HPDE6-E6E7 (cell line): ENCODE data around the gene HNRNPM.
"Not testable (repeated sequence)": the region's sequence is repeated elsewhere in the genome, so short reads cannot be mapped to it uniquely, and the experiment has no call there.

Experiments used
- DNase-seq: peaks from one replicate; pipeline ENCODE4 v3.0.0; 2011; ENCODE audit warnings: missing footprints; ENCODE audit errors: extremely low spot score

Gene HNRNPM

GRCh38 chr19:8511573-8512101, 66.9 kb downstream of the HNRNPM start:
- no peak for DNase-seq

DNA sequence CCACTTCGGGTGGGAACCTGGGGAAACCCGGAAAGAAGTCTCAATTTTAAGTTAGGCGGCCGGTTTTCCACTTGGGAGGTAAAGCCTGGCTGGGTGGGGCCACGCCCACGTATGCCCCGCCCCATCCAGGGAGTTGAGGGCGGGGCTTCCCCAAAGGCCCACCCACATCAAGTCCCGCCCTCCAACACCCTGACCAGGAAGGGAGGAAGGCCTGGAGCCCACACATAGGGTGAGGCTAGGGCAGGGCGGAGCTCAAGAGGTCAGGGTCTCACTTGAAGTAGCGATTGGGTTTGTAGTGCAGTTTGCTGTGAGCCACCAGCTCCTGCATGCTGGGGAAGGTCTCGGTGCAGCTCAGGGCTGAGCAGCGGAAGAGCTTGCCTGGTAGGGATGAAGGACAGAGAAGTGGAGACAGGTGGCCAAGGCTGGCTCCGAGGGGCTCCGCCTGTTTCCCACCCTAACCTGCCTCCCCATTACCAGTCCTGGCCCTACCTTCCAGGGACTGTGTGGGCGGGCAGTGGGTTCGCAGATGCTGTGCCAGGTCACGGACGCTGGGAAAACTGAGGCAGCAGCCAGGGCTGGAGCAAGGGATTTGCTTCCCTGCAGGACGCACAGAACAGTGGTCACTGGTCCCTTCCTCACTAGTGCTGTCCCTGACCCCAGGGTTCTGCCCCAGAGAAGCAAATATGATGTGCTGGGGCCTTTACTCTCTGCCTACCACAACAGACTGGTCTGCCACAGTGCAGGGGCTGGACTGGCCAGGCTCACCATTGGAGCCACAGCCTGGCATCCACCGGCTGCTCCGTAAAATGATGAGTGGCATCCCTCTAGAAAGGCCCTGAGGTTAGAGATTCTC, 67.6 kb downstream of the HNRNPM start:
- no peak for DNase-seq

DNA sequence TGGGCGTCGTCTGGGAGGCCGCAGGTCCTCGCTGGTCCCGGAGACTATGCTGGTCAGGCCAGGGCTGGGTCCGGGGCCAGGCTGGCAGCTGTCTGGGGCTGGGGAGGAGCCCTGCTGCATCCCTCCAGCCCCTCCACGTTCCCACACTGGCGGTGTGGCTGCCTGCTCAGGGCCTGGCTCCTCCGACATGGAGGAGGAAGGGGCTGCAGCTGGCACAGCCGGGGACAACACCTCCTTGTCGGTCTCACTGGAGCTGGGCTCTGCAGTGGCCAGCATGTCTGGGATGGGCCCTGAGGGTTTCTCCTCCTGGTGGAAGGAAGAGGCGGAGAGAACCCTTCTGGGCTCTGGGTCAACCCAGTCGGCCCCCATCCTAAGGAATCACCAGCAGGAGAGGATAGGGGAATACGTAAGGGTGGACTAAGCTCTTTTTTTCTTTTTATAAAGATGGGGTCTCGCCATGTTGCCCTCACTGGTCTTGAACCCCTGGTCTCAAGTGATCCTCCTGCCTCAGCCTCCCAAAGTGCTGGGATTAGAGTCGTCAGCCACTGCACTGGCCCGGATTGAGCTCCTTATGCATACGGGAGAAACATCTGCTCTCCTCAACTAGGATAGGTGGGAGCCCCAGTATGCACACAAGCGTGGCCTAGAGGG, 68.4 kb downstream of the HNRNPM start:
- DNase-seq = no peak

DNA sequence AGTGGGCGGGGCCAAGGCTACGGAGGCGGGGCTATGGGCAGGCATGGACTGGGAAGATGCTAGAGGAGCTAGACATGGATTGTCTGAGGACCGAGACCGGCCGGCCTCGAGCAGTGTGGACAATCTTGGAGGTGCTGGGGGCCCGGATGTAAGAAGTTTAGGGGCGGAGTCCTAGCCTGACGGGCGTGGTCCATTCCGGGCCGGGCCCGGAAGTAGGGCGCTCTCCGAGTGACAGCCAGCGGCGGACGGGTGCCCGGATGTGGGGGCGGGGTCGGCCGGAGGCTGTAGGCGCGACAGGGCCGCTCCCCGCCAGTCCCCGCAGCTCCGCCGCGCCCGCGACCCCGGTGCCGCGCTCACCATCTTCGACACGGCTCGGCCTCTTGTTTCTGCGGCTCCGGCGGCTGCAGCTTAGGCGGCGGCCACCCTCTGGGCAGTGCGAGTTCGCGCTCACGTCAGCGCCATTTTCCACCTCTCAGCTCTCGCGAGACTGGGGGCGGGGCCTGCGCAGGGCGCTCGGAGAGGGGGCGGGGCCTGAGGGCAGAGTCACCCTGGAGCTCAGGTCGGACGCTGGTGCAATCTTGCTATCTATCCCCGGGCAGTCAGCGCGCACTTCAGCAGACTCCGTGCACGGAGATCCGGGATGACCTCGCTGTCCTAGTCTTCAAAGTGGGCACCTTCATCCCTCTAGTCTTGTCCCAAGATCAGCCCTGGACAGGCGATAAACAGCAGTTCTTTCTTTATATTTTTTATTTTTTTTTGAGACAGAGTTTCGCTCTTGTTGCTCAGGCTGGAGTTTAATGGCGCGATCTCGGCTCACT, 69.1 kb downstream of the HNRNPM start, which contains the start of gene ZNF414:
TSS of gene ZNF414 (minus strand) at position 481 of the 818 bp plus-strand sequence. CDS start at position 360, 121 bp downstream.
- peak; percentile 91 for DNase-seq

- DNase-seq = not testable (repeated sequence)
These were observed 69.8 kb downstream of the HNRNPM start for GRCh38 chr19:8514505-8515009.

GRCh38 chr19:8515317-8515716, 70.5 kb downstream of the HNRNPM start:
- no peak for DNase-seq

- DNase-seq = no peak
These were observed 73.0 kb downstream of the HNRNPM start for GRCh38 chr19:8517551-8518442.

DNA sequence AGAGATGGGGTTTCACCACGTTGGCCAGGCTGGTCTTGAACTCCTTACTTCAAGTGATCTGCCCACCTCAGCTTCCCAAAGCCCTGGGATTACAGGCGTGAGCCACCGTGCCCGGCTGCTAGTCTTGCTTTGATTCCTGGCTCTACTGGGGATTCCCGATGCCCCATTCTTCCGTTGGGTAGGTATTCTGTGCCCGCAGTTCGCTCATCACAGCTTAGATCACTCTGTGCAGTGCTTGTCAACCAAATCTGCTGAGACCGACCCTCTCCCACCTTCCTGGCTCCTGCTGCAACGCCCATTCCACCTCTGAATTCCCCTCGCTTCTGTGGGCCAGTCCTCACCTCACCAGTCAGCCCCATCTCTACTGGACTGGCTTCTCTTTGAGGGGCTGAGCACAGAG, 73.8 kb downstream of the HNRNPM start:
- no peak for DNase-seq

DNA sequence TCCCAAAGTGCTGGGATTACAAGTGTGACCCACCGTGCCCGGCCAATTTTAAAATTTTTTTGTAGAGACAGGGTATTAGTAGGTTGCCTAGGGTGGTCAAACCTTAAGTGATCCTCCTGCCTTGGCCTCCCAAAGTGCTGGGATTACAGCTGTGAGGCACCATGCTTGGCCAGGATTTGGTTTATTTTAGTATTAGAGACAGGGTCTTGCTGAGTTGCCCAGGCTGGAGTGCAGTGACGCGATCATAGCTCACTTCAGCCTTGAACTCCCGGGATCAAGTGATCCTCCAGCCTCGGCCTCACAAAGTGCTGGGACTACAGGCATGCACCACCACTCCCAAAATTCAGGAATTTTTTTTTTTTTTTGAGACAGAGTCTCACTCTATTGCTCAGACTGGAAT, 74.6 kb downstream of the HNRNPM start:
- no peak for DNase-seq

DNA sequence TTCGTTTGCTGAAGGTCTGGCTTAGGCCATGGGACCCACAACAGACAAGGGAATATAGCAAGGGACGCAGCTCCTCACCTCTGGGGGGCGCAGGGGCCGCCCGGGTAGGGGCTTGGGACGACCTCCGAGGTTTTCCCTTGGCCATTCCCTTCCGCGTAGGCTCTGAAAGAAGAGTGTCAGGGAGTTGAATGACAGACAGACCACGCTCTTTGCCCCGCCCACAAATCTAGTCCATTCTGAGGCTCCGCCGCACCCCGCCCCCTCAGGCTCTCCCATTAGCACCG, 80.6 kb downstream of the HNRNPM start:
- no peak for DNase-seq

DNA sequence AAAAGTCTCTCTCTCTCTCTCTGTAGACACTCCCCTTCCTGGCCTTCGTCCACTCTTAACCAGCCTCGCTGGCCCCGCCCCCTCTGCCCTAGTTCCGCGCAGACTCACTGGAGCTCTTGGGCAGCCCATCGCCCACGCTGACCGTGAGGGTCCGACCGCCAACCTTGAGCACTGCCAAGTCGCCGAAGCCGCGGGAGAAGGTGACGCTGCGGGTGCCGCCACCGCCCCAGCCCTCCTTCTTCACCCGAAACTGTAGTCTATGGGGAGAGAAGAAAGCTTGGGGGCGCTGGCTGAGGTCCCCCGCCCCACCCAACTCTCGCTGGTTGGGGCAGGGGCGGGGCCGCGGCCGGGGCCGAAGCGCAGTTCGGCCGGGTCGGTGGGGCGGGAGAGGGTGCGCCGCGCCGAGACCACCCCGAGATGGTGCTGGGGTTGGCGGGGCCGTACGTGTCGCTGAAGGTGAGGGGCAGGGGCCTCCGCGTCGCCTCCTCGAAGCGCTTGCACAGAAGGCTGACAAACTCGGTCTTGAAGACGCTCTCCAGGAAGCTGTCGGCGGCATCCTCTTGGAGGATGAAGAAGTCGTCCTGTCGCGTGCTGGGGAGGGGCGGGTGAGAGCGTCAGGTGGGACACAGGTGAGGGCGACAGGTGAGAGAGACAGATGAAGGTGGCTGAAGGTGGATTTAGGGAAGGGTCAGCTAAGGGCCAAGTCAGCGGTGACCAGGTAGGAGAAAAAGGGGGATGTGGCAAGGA, 81.7 kb downstream of the HNRNPM start:
- no peak for DNase-seq

- DNase-seq = no peak
These were observed 83.7 kb downstream of the HNRNPM start for GRCh38 chr19:8528500-8528899.

GRCh38 chr19:8529369-8530006, 84.7 kb downstream of the HNRNPM start:
- DNase-seq = no peak

- no peak for DNase-seq
These were observed 85.4 kb downstream of the HNRNPM start for GRCh38 chr19:8530061-8530679.

DNA sequence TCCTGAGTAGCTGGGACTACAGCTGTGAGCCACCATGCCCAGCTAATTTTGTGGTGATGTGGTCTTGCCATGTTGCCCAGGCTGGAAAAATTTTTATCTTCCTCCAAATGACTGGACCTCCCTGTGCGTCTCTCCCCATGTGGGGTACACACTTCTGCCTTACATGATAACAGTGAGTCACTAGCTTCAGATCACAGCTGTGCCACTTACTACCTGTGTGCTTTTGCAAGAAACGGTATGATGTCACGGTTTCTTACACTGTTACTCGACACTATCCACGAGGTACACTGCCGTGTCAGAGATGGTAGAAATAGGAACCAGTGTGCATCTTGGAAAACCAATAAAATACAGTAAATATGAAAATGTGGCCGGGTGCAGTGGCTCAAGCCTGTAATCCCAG, 86.7 kb downstream of the HNRNPM start:
- no peak for DNase-seq

DNA sequence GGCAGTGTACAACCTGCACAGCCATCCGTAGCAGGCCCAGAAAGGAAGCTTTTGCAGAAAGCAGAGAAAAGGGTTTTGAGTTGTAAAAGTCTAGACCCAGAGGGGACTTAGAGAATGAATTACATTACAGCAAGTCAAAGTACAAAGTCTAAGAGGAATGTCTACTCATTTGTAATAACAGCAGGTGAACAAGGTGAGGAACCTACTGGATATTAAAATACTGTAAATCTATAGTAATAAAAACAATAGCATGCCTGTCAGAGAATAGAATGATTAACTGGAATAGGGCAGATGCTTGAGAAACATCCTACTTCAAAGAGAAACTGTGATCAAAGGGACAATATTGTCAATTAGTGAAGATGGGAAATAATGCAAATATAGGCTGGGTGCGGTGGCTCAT, 87.5 kb downstream of the HNRNPM start:
- DNase-seq = no peak

GRCh38 chr19:8536282-8536681, 91.5 kb downstream of the HNRNPM start:
- DNase-seq = no peak

DNA sequence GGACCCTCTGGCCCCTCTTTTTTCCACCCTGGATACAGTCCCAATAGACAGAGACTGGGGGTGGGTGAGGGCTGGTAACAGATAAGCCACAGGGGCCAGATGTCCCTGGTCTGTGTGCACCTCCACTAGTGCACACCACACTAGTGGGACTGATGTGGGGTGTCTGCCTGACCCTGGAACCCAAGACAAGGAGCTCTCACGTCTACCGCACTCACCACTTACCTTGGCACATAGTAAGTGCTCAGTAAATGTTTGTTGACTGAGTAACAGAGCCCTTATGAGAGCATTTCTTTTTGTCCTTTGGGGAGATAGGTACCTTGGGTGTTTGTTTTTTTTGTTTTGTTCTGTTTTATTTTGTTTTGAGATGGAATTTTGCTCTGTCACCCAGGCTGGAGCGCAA, 92.3 kb downstream of the HNRNPM start:
- no peak for DNase-seq
